ENCODE data around the gene DHODH.
"Not testable (repeated sequence)": the region's sequence is repeated elsewhere in the genome, so short reads cannot be mapped to it uniquely, and the experiment has no call there.

The DHODH gene

DNA sequence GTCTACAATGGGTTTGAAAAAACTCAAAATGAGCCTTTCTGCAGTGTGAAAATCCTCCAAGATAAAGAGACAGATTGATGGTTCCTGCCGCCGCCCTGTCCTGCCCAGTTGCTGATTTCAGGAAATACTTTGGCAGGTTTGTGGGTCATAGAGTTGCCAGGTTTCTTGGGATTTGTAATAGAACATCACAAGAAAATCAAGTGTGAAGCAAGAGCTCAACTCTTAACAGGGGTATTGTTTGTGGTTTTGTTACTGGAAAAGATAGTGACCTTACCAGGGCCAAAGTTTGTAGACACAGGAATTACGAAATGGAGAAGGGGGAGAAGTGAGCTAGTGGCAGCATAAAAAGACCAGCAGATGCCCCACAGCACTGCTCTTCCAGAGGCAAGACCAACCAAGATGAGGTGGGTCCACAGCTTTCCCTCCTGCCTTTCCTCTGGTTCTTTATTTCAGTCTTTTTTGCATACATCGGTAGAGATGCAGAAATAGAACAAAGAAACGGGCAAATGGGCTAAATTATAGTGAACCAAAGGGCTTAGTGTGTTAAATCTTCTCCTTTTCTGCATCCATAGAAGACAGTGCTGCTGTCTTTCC lies 45.8 kb downstream of the DHODH start, which contains the start of gene HP:
Gene HP, plus strand, starts transcription at position 252 of the 594 bp plus-strand sequence. Its CDS starts 148 bp downstream, at position 400.
- DNase-seq: not testable (repeated sequence)

DNA sequence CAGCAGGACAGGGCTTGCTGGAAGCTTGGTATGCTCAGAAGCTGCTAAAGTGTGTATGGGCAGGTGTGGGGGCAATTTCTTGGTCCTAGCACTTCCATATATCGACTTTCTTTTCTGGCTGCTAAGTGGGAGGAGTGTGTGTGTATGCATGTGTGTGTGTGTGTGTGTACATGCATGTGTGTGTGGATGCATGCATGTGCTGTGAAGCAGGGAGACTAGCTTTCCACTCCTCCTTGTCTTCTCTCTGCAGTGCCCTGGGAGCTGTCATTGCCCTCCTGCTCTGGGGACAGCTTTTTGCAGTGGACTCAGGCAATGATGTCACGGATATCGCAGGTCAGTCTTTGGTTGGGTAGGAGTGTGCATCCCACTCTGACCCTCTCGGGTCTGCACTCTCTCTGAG lies 47.4 kb downstream of the DHODH start:
- no peak for DNase-seq

DNA sequence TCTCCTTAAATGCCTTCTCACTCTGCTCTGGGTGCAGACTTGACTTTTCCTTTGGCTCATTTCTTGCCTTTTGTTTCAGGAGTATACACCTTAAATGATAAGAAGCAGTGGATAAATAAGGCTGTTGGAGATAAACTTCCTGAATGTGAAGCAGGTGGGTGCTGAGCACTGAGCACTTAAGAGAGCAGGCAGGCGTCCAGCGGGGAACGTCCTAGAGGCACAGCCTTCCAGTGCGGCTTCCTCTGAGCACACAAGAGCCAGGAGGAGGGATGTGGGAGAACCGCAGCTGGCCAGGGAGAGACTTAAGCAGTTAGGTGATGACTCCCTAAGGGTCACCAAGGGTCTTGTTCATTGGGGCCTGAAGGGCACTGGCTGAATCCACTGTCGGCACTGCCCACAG lies 48.8 kb downstream of the DHODH start:
- not testable (repeated sequence) for DNase-seq

DNA sequence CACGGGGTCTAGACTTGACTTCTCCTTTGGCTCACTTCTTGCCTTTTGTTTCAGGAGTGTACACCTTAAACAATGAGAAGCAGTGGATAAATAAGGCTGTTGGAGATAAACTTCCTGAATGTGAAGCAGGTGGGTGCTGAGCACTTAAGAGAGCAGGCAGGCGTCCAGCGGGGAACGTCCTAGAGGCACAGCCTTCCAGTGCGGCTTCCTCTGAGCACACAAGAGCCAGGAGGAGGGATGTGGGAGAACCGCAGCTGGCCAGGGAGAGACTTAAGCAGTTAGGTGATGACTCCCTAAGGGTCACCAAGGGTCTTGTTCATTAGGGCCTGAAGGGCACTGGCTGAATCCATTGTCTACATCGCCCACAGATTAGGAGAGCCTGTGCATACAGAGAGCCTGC lies 50.5 kb downstream of the DHODH start:
- not testable (repeated sequence) for DNase-seq

DNA sequence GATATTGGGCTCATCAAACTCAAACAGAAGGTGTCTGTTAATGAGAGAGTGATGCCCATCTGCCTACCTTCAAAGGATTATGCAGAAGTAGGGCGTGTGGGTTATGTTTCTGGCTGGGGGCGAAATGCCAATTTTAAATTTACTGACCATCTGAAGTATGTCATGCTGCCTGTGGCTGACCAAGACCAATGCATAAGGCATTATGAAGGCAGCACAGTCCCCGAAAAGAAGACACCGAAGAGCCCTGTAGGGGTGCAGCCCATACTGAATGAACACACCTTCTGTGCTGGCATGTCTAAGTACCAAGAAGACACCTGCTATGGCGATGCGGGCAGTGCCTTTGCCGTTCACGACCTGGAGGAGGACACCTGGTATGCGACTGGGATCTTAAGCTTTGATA lies 51.9 kb downstream of the DHODH start:
- no peak for DNase-seq

DNA sequence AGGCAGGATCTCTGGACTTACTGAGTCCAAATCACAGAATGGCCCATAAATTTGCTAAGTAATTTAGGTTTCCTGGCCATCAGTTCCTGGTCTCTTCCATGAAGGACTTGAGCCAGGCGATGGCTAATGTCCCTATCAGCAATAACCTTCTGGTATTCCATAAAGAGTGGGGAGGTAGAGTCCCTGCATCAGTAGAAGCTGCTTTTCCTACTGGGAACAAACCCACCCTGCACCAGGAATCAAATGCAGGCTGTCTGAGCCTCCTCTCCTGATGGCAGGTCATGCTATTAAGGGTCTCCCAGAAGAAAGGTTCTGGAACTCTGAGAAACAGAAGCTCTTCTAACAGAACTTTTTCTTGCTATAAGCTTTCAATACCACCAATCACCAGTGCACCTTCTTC lies 53.0 kb downstream of the DHODH start:
- DNase-seq: no peak

DNA sequence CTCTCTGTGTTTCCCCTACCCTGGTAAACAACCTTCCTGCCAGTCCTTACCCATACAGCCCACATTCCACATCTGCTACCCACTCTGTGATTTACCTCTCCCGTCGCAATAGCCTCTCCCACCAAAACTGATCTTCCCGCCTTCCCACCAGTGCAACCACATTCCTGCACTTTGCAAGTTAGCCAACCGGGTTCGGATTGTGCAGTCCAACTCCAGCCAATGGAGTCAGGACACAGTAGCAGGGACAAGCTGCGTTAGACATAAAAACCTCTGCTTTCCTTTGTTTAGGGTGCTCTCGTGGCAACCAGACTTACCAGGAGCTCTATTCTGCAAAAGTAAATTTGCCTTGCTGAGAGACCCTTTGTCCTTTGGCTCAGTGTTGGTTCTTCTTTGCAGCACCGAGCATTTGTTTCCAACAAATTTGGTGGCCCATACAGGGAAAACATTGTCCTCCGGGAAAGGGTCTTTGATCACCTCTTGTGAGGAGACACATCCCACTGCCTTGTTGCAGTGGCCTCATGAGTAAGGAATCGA lies 55.9 kb downstream of the DHODH start:
- DNase-seq: no peak

DNA sequence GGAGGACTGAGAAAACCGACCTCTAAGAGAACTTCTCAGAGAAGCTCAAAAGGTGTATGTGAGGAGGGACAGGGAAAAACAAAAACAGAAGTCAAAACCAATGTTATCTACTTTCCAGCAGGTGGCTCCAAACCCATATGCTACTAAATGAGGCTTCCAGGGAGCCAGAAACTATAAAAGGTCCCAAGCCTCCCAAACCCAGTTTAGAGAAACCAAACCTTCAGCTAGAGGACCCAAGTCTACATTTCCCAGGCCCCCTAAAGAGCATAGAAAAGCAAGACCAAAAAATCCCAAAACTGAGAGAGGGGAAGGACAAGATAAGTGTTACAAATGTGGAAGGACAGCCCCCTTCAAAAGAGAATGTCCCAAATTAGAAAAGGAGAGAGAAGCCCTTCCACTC lies 58.2 kb downstream of the DHODH start:
- DNase-seq: no peak

DNA sequence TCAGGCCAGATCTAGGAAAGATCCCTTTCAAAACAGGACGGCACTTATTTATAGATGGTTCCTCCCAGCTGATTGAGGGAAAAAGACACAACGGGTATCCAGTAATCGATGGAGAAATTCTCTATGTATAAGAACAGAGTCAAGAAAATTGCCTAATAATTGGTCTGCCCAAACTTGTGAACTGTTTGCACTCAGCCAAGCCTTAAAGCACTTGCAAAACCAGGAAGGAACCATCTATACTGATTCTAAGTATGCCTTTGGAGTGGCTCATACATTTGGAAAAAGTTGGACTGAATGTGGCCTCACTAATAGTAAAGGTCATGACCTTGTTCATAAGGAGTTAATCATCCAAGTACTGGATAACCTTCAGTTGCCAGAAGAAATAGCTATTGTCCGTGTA lies 60.4 kb downstream of the DHODH start:
- DNase-seq: no peak

DNA sequence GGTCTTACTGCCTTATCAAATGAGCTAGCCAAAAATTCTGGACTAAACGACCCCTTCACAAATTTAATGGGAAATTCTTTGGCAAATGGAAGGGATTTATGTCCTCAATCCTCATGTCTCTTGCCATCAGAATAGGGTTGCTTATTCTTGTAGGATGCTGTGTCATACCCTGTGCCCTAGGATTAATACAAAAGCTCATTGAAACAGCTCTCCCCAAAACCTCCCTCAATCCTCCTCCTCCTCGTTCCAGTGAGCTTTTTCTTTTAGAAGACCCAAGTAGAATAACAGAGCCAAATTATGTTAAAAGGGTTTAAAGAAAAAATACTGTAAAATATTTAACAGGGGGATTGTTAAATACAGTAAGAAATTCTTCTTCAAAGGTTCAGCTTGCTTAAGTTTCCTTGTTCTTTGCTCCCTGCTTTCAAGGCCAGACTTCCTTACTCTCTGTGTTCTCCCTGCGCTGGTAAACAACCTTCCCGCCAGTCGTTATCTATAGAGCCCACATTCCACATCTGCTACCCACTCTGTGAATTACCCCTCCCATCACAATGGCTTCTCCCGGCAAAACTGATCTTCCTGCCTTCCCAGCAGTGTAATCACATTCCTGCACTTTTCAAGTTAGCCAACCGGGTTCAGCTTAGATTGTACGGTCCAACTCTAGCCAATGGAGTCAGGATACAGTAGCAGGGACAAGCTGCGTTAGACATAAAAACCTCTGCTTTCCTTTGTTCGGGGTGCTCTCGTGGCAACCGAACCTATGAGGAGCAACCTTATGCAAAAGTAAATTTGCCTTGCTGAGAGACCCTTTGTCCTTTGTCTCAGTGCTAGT lies 64.2 kb downstream of the DHODH start:
- DNase-seq: no peak

DNA sequence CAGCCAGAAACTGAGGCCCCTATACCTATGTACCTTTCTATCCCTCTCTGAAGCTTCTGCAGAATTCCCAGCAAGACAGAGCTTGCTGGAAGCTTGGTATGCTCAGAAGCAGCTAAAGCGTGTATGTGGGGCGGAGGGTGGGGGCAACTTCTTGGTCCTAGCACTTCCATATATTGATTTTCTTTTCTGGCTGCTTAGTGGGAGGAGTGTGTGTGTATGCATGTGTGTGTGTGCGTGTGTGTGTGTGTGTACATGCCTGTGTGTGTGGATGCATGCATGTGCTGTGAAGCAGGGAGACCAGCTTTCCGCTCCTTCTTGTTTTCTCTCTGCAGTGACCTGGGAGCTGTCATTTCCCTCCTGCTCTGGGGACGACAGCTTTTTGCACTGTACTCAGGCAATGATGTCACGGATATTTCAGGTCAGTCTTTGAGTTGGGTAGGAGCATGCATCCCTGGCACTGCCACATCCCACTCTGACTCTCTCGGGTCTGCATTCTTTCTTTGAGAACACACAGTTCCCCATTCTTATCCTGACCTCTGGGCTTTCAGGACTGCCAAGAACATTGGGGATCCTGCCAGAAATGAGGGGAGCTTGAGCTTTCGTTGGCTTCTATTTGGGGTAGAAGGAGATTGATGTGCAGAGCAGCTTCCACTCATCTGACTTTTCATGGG lies 65.2 kb downstream of the DHODH start:
- no peak for DNase-seq

DNA sequence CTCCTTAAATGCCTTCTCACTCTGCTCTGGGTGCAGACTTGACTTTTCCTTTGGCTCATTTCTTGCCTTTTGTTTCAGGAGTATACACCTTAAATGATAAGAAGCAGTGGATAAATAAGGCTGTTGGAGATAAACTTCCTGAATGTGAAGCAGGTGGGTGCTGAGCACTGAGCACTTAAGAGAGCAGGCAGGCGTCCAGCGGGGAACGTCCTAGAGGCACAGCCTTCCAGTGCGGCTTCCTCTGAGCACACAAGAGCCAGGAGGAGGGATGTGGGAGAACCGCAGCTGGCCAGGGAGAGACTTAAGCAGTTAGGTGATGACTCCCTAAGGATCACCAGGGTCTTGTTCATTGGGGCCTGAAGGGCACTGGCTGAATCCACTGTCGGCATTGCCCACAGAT lies 66.5 kb downstream of the DHODH start:
- DNase-seq: not testable (repeated sequence)
